ENCODE data around the gene LARP4B. TPM values are rescaled to one million over a fixed set of nuclear protein-coding genes. Genes with fewer than 3 reads are reported as not detected.

The LARP4B gene
- total RNA-seq, 2 donors from 2014 or later, result 42.2 to 70.6 TPM

GRCh38 chr10:776772-777171, 154.7 kb downstream of the LARP4B start:
- Histone ChIP-seq H3K27ac (no peak overlapping the region), H3K27me3 (replicated peaks; ENCODE audit: insufficient read depth) (no peaks in the 10 kb centered on the region), H3K4me3 (no peak overlapping the region), H3K36me3 (no peaks in the 10 kb centered on the region), H3K4me1 (ENCODE audit: control insufficient read depth in 1 of 2, low read depth in 2 of 2) (peaks cover 7 to 9% of the 10 kb centered on the region in 2 donors), H3K9me3 (no peaks in the 10 kb centered on the region)
- no peak for TF ChIP-seq CTCF (IDR thresholded peaks at IDR 0.05)
- ATAC-seq (ENCODE audit: insufficient number of reproducible peaks, low FRiP score, low read depth), result no peak
- no peak for DNase-seq (ENCODE audit: low spot score)

- DNase-seq (ENCODE audit: low spot score), result peak; percentile 37
- Histone ChIP-seq H3K27ac (no peak overlapping the region), H3K9me3 (no peaks in the 10 kb centered on the region), H3K4me3 (peak overlapping the region; percentile 63), H3K36me3 (no peaks in the 10 kb centered on the region), H3K4me1 (ENCODE audit: control insufficient read depth in 1 of 2, low read depth in 2 of 2) (peaks cover 7 to 9% of the 10 kb centered on the region in 2 donors), H3K27me3 (replicated peaks; ENCODE audit: insufficient read depth) (no peaks in the 10 kb centered on the region)
- no peak for TF ChIP-seq CTCF (IDR thresholded peaks at IDR 0.05)
- peak; percentile 85 for ATAC-seq (ENCODE audit: insufficient number of reproducible peaks, low FRiP score, low read depth)
Measured at GRCh38 chr10:775245-776075, 156.0 kb downstream of the LARP4B start.

- Histone ChIP-seq H3K9me3 (no peaks in the 10 kb centered on the region), H3K27me3 (replicated peaks; ENCODE audit: insufficient read depth) (no peaks in the 10 kb centered on the region), H3K27ac (no peak overlapping the region), H3K4me3 (peak overlapping the region; percentile 63), H3K36me3 (no peaks in the 10 kb centered on the region), H3K4me1 (ENCODE audit: control insufficient read depth in 1 of 2, low read depth in 2 of 2) (peaks cover 7 to 9% of the 10 kb centered on the region in 2 donors)
- no peak for ATAC-seq (ENCODE audit: insufficient number of reproducible peaks, low FRiP score, low read depth)
- no peak for TF ChIP-seq CTCF (IDR thresholded peaks at IDR 0.05)
- DNase-seq (ENCODE audit: low spot score), result no peak
Measured at GRCh38 chr10:774661-775244, 156.8 kb downstream of the LARP4B start.

GRCh38 chr10:774223-774622, 157.3 kb downstream of the LARP4B start:
- H3K27ac ChIP-seq, result no peak overlapping the region
- H3K27me3 ChIP-seq (replicated peaks; ENCODE audit: insufficient read depth), result no peaks in the 10 kb centered on the region
- no peak for ATAC-seq (ENCODE audit: insufficient number of reproducible peaks, low FRiP score, low read depth)
- no peak for TF ChIP-seq CTCF (IDR thresholded peaks at IDR 0.05)
- no peaks in the 10 kb centered on the region for H3K36me3 ChIP-seq
- peaks cover 7 to 9% of the 10 kb centered on the region in 2 donors for H3K4me1 ChIP-seq (ENCODE audit: control insufficient read depth in 1 of 2, low read depth in 2 of 2)
- H3K4me3 ChIP-seq, result no peak overlapping the region
- DNase-seq (ENCODE audit: low spot score), result no peak
- no peaks in the 10 kb centered on the region for H3K9me3 ChIP-seq

- Histone ChIP-seq H3K4me3 (no peak overlapping the region), H3K4me1 (ENCODE audit: control insufficient read depth in 1 of 2, low read depth in 2 of 2) (peaks cover 7 to 9% of the 10 kb centered on the region in 2 donors), H3K9me3 (no peaks in the 10 kb centered on the region), H3K27ac (no peak overlapping the region), H3K27me3 (replicated peaks; ENCODE audit: insufficient read depth) (no peaks in the 10 kb centered on the region), H3K36me3 (no peaks in the 10 kb centered on the region)
- no peak for TF ChIP-seq CTCF (IDR thresholded peaks at IDR 0.05)
- DNase-seq (ENCODE audit: low spot score) (no peak), ATAC-seq (ENCODE audit: insufficient number of reproducible peaks, low FRiP score, low read depth) (no peak)
Measured at GRCh38 chr10:773562-774161, 157.8 kb downstream of the LARP4B start.

Measured in thoracic aorta (tissue), 2 donors.